Neural cell (in vitro differentiated cells): ENCODE results near the gene CCDC63. TPM values are rescaled to one million over a fixed set of nuclear protein-coding genes. Genes with fewer than 3 reads are reported as not detected.

Experiments
- H2AFZ ChIP-seq: fragments of 200-600, 300-800 bp; sonication (generic), shearing (Covaris generic); 2 replicates; pipeline ENCODE4 v1.6.0; 2014; ENCODE audit warnings: low read depth, mild to moderate bottlenecking, antibody characterized with exemption, low read length, moderate library complexity
- H3F3A ChIP-seq: fragments of 200-600 bp; shearing (Covaris generic); 2 replicates; pipeline ENCODE4 v1.6.1; 2016; ENCODE audit warnings: mild to moderate bottlenecking, moderate library complexity, mixed read lengths, antibody characterized with exemption, low read length; ENCODE audit not compliant: insufficient read depth, poor library complexity, severe bottlenecking
- H3K27ac ChIP-seq: fragments of 200-600, 300-800 bp; sonication (generic), shearing (Covaris generic); 2 replicates; pipeline ENCODE4 v1.5.1; 2014; ENCODE audit warnings: mild to moderate bottlenecking, low read length, moderate library complexity
- H3K27me3 ChIP-seq: fragments of 300-800, 200-600 bp; sonication (generic), shearing (Covaris generic); 2 replicates; pipeline ENCODE4 v1.6.0; 2014; ENCODE audit warnings: mild to moderate bottlenecking, low read depth, low read length, moderate library complexity; ENCODE audit not compliant: insufficient read depth
- H3K36me3 ChIP-seq: fragments of 300-800, 200-600 bp; sonication (generic), shearing (Covaris generic); 2 replicates; pipeline ENCODE4 v1.5.1; 2014; ENCODE audit warnings: mild to moderate bottlenecking, antibody characterized with exemption, low read length, moderate library complexity; ENCODE audit not compliant: insufficient read depth
- H3K4me2 ChIP-seq: fragments of 300-800, 200-600 bp; sonication (generic), shearing (Covaris generic); 2 replicates; pipeline ENCODE4 v1.6.0; 2014; ENCODE audit warnings: mild to moderate bottlenecking, low read length
- H3K4me3 ChIP-seq: fragments of 300-800, 200-600 bp; sonication (generic), shearing (Covaris generic); 2 replicates; pipeline ENCODE4 v1.5.1; 2014; ENCODE audit warnings: mild to moderate bottlenecking, low read length, moderate library complexity
- H3K79me2 ChIP-seq: fragments of 200-600 bp; shearing (Covaris generic); replicated peaks from 2 replicates; pipeline ENCODE4 v1.6.0; 2014; ENCODE audit warnings: mild to moderate bottlenecking, low read length, moderate library complexity; ENCODE audit not compliant: insufficient read depth
- H3K9ac ChIP-seq: fragments of 300-800, 200-600 bp; sonication (generic), shearing (Covaris generic); 2 replicates; pipeline ENCODE4 v1.6.1; 2016; ENCODE audit warnings: mild to moderate bottlenecking, low read length, mixed read lengths
- H3K9me2 ChIP-seq: fragments of 200-600 bp; shearing (Covaris generic); 2 replicates; pipeline ENCODE4 v1.6.1; 2016; ENCODE audit warnings: mild to moderate bottlenecking, low read length, mixed read lengths; ENCODE audit not compliant: insufficient read depth
- H3K9me3 ChIP-seq: fragments of 200-600, 300-800 bp; sonication (generic), shearing (Covaris generic); 2 replicates; pipeline ENCODE4 v1.6.1; 2016; ENCODE audit warnings: mild to moderate bottlenecking, mixed run types, low read length, moderate library complexity, mixed read lengths
- H4K20me1 ChIP-seq: fragments of 200-600 bp; shearing (Covaris generic); 2 replicates; pipeline ENCODE4 v1.6.1; 2016; ENCODE audit warnings: mild to moderate bottlenecking, mixed run types; ENCODE audit not compliant: insufficient read depth
- CTCF ChIP-seq: fragments of 450-650 bp; IDR thresholded peaks from 2 replicates; pipeline ENCODE4 v1.5.1; 2014; ENCODE audit warnings: antibody characterized with exemption, mild to moderate bottlenecking, moderate library complexity; ENCODE audit not compliant: poor library complexity, severe bottlenecking
- EP300 ChIP-seq: fragments of 450-650 bp; conservative IDR thresholded peaks from 2 replicates; pipeline ENCODE4 v1.6.1; 2014; ENCODE audit warnings: antibody characterized with exemption, mild to moderate bottlenecking, moderate library complexity; ENCODE audit not compliant: poor library complexity, severe bottlenecking
- EZH2 ChIP-seq: fragments of 200-600, 300-800 bp; shearing (Covaris generic), sonication (generic); IDR thresholded peaks from 2 replicates; pipeline ENCODE4 v1.6.1; 2014; ENCODE audit warnings: antibody characterized with exemption, low read length, borderline replicate concordance, mild to moderate bottlenecking; ENCODE audit not compliant: insufficient read depth, poor library complexity, severe bottlenecking
- MXI1 ChIP-seq: fragments of 450-650 bp; conservative IDR thresholded peaks from 2 replicates; pipeline ENCODE4 v1.6.1; 2014; ENCODE audit warnings: antibody characterized with exemption, mild to moderate bottlenecking; ENCODE audit not compliant: poor library complexity, severe bottlenecking
- POLR2AphosphoS5 ChIP-seq: IDR thresholded peaks from 2 replicates; pipeline ENCODE4 v1.6.1; 2012
- RAD21 ChIP-seq: fragments of 450-650 bp; conservative IDR thresholded peaks from 2 replicates; pipeline ENCODE4 v1.6.1; 2014; ENCODE audit warnings: antibody characterized with exemption, mild to moderate bottlenecking, moderate library complexity
- REST ChIP-seq: IDR thresholded peaks from 2 replicates; pipeline ENCODE4 v1.6.1; 2012; ENCODE audit warnings: borderline replicate concordance
- SMC3 ChIP-seq: fragments of 450-650 bp; conservative IDR thresholded peaks from 2 replicates; pipeline ENCODE4 v1.6.1; 2014; ENCODE audit warnings: antibody characterized with exemption, mild to moderate bottlenecking, moderate library complexity; ENCODE audit not compliant: poor library complexity
- TAF1 ChIP-seq: IDR thresholded peaks from 2 replicates; pipeline ENCODE4 v1.6.1; 2012; ENCODE audit warnings: low read depth
- polyA plus RNA-seq: library from polyadenylated mRNA; depleted of rRNA; stranded (reverse); fragments of >200 nt; gene quantifications from 2 replicates; pipeline ENCODE4 v1.2.3, GENCODE V29; 2014

Gene CCDC63
- polyA plus RNA-seq, 1 donor from 2014 or later = not detected

DNA sequence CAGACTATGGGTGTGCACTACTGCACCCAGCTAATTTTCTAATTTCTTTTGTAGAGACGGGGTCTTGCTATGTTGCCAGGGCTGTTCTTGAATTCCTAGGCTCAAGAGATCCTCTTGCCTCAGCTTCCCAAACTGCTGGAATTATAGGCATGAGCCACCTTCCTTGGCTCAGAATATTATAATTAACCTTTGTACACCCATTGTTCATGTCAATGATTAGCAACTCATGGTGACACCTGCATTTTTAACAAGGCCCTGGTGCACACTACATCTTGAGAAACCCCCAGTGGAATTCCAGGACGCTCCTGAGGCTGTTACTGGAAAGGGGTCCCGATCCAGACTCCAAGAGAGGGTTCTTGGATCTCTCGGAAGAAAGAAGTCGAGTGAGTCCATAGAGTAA lies 28.3 kb upstream of the CCDC63 start:
- no peak overlapping the region for H3K4me3 ChIP-seq
- no peaks in the 10 kb centered on the region for H3K9me2 ChIP-seq
- H3K79me2 ChIP-seq = no peaks in the 10 kb centered on the region
- no peaks in the 10 kb centered on the region for H3F3A ChIP-seq
- H3K4me2 ChIP-seq = no peak overlapping the region
- H3K9me3 ChIP-seq = no peaks in the 10 kb centered on the region
- H3K27ac ChIP-seq = no peak overlapping the region
- H3K9ac ChIP-seq = no peak overlapping the region
- no peaks in the 10 kb centered on the region for H3K36me3 ChIP-seq
- TF ChIP-seq POLR2AphosphoS5 (no peak), TAF1 (no peak), REST (no peak), RAD21 (no peak), EP300 (no peak), SMC3 (no peak), CTCF (no peak), EZH2 (no peak), MXI1 (no peak)
- H3K27me3 ChIP-seq = no peaks in the 10 kb centered on the region
- H4K20me1 ChIP-seq = no peaks in the 10 kb centered on the region
- H2AFZ ChIP-seq = no peak overlapping the region

GRCh38 chr12:110819150-110819549 lies 27.6 kb upstream of the CCDC63 start:
- Histone ChIP-seq H3K4me2 (no peak overlapping the region), H3K27ac (no peak overlapping the region), H3K79me2 (no peaks in the 10 kb centered on the region), H3K9ac (no peak overlapping the region), H4K20me1 (no peaks in the 10 kb centered on the region), H2AFZ (no peak overlapping the region), H3K36me3 (no peaks in the 10 kb centered on the region), H3K9me3 (no peaks in the 10 kb centered on the region), H3F3A (no peaks in the 10 kb centered on the region), H3K27me3 (no peaks in the 10 kb centered on the region), H3K9me2 (no peaks in the 10 kb centered on the region), H3K4me3 (no peak overlapping the region)
- TF ChIP-seq RAD21 (no peak), POLR2AphosphoS5 (no peak), CTCF (no peak), EZH2 (no peak), TAF1 (no peak), MXI1 (no peak), REST (no peak), EP300 (no peak), SMC3 (no peak)
